Heart left ventricle (tissue), 13 donors: ENCODE results near the gene APOC4.

ENCODE experiments used
- POLR2A ChIP-seq, 2 donors: fragments of 450-650 bp; IDR thresholded peaks; one replicate each; pipeline ENCODE4 v1.6.1; 2017; ENCODE audit warnings: antibody characterized with exemption in 2 of 2, mild to moderate bottlenecking in 2 of 2, moderate library complexity in 2 of 2
- TF ChIP-seq, protein P1 (sequence below), 12 donors: fragments of 200-600 bp; sonication (generic) in 4 of 12; IDR thresholded peaks; one replicate each; pipeline versions ENCODE4 v1.5.0 to v1.8.0; 2018 to 2022; ENCODE audit warnings: antibody characterized with exemption in 12 of 12, mild to moderate bottlenecking in 5 of 12
- donor health status: ischemic (EF 13 %, LVEDD 7.1; RV severe dilation, severe dysfunction).
- donor health status: DM: no; HTN: yes; CAD: no.
- donor health status: DM: no; HTN: no; CAD: no.
- donor health status: ischemic (EF 25% LVEDD 6.9; RV normal size, moderate dysfunction).
- donor health status: ischemic (EF 25% LVEDD 5.7; RV mildly dilated, moderate dysfunction).
- donor health status: ischemic (EF 35%, LVEDD 5.7; RV mildly dilated, moderate dysfunction).
- donor health status: nonischemic (EF 11% LVEDD 7.7; RV severe dilation, severe dysfunction).
- donor health status: DM: yes; HTN: yes; CAD: no.
- donor health status: PGD.
- donor health status: ischemic (EF 29% LVEDD 5.4; RV normal size, mild dysfunction).
- donor health status: nonischemic (EF 23%, LVEDD 6.1; RV moderate dilation, normal function).

DNA sequence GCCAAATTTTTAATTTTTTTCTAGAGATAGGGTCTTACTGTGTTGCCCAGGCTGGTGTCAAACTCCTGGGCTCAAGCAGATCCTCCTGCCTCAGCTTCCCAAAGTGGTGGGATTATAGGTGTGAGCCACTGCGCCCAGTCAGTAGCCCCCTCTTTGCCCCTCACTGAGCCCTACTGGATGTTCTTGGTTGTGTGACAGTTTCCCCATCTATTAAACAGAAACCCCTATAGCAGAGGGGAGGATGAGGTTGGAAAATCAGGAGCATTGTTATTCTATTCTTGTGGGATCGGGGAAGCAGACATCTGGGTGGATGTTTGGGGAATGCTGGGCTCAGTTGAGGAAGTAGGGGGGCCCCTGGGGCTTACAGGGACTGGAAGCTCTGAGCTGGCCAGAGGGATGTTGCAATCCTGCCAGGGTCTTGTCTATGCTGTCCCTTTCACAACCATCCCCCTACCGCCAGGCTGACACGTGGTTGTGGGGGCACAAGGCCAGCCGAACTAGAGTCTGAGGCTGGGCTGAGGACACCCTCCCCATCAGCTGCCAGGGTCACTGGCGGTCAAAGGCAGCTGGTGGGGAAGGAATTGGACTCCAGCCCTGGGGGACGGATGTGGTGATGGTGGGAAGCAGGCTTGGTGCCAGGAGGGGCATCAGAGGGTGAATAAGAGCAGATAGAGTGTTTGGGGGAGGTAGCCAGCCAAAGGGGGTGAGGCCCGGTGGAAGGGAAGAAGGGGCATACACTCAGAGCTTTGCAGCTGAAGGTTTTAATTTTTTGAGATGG lies 16.7 kb upstream of the APOC4 start:
- TF ChIP-seq, protein P1, sequence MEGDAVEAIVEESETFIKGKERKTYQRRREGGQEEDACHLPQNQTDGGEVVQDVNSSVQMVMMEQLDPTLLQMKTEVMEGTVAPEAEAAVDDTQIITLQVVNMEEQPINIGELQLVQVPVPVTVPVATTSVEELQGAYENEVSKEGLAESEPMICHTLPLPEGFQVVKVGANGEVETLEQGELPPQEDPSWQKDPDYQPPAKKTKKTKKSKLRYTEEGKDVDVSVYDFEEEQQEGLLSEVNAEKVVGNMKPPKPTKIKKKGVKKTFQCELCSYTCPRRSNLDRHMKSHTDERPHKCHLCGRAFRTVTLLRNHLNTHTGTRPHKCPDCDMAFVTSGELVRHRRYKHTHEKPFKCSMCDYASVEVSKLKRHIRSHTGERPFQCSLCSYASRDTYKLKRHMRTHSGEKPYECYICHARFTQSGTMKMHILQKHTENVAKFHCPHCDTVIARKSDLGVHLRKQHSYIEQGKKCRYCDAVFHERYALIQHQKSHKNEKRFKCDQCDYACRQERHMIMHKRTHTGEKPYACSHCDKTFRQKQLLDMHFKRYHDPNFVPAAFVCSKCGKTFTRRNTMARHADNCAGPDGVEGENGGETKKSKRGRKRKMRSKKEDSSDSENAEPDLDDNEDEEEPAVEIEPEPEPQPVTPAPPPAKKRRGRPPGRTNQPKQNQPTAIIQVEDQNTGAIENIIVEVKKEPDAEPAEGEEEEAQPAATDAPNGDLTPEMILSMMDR (IDR thresholded peaks at IDR 0.05) = no peak
- no peak for TF ChIP-seq POLR2A (IDR thresholded peaks at IDR 0.05)
